GM12892 (cell line): ENCODE measurements around the gene PER2.

Source experiments
- DNase-seq: peaks from one replicate; pipeline ENCODE4 v3.0.0; 2011; ENCODE audit not compliant: insufficient read length
- FAIRE-seq: peaks from 2 replicates; lab custom pipeline; 2011; peaks lifted over from hg19 to GRCh38; lab: Jason Lieb, UNC
- POLR2A ChIP-seq: IDR thresholded peaks from 2 replicates; pipeline ENCODE4 v1.6.1; 2011; ENCODE audit warnings: low read depth, low read length, control low read depth
- POLR2AphosphoS5 ChIP-seq: IDR thresholded peaks from 2 replicates; pipeline ENCODE4 v1.6.1; 2011; ENCODE audit warnings: low read depth, low read length, control low read depth
- TAF1 ChIP-seq: IDR thresholded peaks from 2 replicates; pipeline ENCODE4 v1.6.1; 2011; ENCODE audit warnings: low read depth, mild to moderate bottlenecking, control low read depth, low read length, borderline replicate concordance

PER2 gene

DNA sequence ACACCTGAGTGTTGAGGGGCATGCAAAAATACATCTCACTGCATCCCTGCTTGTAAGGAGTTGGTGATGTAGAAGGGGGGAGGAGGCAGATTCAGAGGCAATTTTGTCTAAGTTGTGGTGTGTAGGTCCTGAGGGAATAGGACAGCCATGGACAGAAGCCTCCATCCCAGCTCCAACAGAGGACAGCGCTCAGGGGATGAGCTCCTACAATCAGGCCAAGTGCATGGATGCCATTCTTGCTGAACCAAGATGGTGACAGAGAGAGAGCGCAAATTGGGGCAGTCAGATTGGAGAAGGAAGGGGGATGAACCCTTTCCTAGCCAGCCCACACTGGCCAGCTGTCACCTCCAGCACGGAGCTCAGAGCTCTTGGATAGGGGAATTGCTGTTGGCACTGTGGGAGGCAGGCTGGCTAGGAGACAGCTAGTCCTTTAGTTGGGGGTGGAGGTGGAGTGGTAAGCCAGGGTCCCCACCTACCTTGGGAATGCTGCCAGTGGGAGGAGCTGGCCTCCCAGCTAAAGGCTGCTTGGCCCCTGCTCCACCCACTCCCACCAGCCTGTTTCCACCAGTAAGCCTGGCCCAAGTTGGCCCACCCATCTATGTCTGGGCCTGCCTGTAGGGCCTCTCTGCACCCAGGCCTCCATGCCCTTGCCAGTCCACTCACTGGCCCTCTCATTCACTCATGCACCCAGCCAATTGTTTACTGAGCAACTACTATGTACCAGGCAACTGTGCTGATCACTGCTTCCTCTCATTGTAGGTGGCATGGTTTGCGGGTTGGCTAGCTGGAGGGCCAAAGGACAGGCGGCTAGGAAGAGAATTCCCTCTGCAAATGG, 2.5 kb upstream of the PER2 start:
- TF ChIP-seq POLR2AphosphoS5 (no peak), TAF1 (no peak), POLR2A (no peak)
- DNase-seq (no peak), FAIRE-seq (no peak)

DNA sequence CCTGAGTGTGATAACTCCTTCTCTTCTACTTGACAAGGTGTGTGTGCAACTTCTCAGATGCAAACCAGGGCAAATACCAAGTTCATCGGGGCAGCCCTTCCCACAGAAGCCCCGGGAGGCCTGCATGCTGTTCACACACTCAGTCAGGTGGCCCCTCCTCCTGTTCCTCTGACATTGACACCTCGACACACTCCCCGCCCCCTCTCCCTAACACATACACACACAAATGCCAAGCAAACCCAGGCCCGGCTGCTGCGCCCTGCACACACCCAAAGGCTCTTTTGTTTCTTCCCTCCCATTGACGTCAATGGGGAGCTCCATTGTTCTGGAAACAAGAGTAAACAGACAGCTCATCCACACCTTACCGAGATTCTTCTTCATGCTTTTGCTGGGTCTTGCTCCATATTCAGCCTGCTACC, 1.7 kb upstream of the PER2 start:
- DNase-seq, result no peak
- no peak for TF ChIP-seq TAF1
- no peak for TF ChIP-seq POLR2A
- no peak for FAIRE-seq

DNA sequence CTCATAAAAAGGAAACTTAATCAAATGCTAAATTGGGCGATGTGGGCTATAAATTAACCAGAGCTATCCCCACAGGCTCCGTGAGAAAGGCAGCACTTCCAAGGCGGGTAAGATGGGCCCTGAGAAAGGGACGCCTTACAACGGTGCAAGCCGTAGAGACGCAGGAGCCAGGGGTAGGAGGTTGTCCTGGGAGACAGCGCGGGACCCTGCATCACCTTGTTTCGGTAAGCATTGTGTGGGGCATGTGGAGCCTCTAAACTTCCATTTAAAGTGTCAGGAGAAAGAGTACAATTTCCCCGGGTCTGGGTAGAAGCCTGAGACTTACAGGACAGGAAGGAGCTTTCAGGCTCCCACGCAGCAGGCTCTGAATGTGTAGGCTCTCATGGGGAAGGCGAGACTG, 1.2 kb upstream of the PER2 start:
- TF ChIP-seq POLR2A (no peak), TAF1 (no peak), POLR2AphosphoS5 (no peak)
- no peak for FAIRE-seq
- DNase-seq, result no peak

DNA sequence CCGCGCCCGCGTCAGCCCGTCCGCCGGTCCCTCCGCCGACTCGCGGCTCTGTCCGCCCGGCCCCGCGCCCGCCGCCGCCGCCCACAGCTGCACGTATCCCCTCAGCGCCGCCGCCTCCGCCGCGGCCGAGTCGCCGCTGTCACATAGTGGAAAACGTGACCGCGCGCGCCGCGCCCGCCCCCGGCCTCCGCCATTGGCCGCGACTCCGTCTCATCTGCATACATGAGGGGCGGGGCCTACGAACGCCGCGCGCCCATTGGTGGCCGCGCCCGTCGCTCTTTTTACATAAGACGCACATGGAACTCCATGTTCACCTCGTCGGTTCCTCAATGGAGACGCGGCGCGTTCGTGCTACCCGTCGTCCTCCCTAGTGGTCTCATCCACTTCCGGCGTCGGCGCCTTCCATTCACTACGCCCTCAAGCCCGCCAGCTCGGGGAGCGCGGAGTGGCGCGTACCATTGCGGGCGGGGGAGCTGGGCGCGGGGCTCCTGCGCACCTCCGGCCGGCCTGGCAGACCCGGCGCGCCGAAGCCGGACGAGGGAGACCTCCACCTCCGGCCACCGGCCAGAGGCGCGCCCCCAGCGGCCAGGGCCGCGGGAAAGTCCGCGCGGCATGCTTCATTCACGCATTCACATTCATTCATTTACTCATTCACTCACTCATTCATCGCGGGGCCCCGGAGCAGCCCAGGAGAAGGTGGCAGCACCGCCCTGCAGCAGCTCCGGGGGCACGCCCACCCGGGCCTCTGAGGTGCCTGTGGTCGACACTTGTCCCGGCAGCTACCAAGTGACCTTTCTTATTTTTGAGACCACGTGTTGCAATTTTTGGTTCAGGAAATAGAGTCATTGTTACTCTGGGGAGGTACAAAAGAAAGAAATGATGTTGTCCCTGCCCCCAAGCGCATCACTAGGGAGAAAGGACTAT, 502 bp upstream of the PER2 start:
- TF ChIP-seq TAF1, result 0 out of 2 replicates have a peak, but pooled peaks have one; percentile 61
- peak; percentile 69 for TF ChIP-seq POLR2AphosphoS5
- TF ChIP-seq POLR2A, result peak; percentile 76
- DNase-seq (peak; percentile 89), FAIRE-seq (peak; percentile 91)

DNA sequence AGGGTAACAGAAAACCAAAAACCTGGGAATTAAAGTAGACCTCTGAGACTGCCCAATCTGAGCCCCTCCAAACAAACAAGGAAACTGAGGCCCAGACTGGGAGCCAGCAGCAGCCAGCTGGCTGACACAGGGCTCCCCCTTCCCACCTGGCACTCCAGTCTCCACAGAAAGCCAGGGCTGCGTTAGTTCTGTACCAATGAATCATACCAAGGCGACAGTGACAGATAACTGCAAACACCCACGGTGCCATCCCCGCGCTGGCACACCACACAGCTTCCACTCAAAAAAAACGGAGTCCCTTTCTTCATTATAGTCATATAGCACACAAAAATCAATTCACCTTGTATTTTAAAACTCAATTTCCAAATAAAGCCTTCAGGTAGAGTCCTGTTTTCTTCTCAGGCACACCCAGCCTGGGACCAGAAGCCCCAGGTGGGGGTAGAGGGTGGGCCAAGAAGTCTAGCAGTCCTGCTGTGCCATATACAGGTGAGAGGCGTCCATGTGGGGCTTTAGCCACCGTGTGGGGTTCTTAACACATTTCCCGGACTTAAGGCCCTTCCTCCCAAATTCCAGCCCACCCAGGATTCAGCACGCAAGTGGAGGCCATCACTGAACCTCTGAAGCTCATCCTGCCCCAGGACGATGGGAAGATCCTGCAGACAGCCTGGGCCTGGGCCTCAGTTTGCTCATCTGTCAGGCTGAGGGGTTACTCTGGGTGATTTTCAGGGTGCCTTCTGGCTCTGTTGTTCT, 1.2 kb downstream of the PER2 start:
- TF ChIP-seq POLR2A, result no peak
- TF ChIP-seq TAF1, result no peak
- TF ChIP-seq POLR2AphosphoS5, result no peak
- no peak for DNase-seq
- FAIRE-seq, result no peak

DNA sequence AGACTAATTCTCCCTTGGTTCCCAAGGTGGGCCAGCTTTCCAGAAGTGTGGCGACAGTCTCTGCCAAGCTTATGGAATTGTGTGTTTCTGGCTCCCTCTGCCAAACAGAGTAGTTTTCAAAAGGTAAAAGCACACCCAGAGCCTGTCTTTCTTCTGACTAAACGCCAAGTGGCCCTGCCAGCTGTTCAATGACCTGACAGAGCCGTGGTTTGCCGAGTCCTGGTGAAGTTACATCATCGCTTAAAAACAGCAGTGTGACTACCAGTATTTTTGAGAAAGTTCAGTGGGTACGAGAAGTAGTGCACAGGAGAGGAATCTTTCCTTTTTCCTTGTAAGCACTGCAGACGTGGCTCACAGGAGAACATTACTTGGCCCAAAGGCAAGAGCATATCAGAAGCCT, 1.9 kb downstream of the PER2 start:
- no peak for TF ChIP-seq POLR2A
- no peak for TF ChIP-seq TAF1
- no peak for TF ChIP-seq POLR2AphosphoS5
- no peak for DNase-seq
- FAIRE-seq, result no peak

DNA sequence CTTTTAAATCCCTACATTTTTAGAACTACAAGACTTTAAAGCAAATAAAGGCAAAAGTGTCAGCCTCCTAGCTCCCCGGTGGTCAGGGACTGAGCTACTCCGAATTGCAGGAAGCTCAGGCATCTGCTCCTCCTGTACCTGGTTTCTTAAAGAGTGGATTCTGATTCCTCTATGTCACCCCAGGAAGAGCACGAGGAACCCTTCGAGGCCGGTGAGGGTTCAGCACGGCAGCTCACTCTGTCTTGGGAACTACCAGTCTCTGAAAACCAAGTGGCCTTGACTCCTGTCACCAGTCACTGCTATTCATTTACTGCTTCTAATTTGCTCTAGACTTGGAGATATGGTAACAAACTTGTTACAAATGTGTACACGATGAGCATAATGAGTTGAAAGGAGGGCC, 2.3 kb downstream of the PER2 start:
- TF ChIP-seq POLR2A, result no peak
- no peak for TF ChIP-seq POLR2AphosphoS5
- TF ChIP-seq TAF1, result no peak
- peak; percentile 46 for FAIRE-seq
- DNase-seq, result no peak

DNA sequence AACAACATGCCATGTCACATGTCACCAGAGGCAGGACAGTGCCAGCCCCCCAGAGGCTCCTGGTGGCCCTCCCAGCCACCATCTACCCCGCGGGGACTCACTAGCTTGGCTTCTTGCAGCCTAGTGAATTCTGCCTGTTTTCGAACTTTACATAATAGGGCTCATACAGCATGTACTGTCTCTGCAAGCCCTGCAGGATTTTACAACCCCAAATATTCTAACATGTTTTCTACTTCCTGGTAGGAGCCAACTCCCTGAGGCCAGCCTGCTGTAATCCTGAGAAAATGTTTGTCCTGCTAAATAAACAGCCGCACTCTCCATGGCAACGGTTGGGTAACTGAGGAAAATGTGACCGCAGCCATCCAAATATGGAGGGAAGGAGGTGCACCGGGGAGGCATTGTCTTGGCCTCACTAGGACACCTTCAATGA, 2.7 kb downstream of the PER2 start:
- FAIRE-seq (no peak), DNase-seq (no peak)
- TF ChIP-seq POLR2A (no peak), POLR2AphosphoS5 (no peak), TAF1 (no peak)

DNA sequence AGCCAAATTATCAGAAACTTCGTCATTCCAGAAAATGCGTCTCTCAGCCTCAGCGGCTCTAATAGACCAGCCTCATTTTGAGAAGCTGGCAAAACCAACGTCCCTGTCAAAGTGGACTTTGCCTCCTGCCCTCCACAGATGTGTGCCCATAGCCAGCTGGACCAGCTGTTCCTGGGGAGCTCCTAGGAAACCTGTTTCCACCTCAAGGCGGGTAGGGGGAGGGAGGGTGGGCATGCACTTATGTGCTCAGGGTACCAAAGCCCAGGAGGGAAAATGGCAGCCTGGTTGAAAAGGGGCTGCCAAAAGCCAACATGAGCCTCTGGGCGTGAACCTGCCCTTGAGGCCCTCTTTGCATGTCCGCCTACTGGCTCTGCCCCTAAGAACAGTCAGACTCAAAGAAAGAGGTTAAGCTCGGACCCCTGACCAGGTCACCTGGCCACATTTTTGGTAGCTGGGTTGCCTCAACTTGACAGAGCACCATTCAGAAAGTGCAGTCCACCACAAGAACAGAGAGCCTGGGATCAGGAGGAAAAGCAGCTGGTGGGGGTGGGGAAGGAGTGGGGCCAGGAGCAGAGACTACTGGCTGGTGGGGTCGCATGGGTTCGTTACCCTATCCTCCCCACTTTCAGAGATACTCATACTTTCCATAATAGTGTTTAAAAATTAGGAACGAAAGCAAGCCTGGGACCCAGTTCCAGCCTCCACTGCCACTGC, 3.5 kb downstream of the PER2 start:
- DNase-seq (no peak), FAIRE-seq (no peak)
- TF ChIP-seq POLR2AphosphoS5 (no peak), POLR2A (no peak), TAF1 (no peak)

DNA sequence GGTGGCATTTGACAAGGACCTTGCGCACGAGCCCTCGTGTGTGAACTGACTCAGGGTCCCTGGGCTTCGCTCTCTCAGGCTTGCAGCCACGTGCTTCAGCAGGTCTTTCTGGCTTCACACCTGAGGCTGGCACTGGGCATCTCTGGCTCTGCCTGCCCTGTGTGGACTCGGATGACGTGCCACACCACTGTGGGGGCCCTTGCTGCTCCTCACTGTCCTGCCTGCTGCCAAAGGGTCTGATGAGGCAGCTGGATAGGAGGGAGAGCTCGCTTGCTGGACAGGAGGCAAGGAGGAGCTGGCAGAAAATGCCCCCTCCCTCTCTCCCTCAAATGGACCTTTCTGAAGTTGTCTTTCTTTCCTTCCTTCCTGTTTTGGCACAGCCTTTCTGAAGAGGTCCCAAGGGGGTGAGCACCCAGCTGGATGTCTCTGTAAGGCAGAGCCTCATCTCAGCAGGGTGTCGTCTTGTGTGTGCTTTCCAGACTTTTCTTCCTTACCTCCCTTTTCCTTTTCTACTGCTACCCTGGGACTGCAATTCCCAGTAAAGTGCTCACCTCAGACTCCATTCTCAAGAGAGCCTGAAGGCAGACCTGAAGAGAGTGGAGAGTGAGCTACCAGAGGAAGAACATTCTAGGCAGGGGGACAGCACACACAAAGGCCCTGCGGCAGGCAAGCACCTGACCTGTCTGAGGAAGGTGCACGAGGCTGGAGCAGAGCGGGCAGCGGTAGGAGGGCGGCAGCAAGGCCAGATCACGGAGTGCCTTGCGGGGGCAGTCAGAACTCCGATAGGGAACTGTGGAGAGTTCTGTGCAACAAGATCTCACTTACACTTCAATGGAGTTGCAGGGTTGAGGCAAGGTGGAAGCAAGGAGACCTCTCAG, 5.3 kb downstream of the PER2 start:
- FAIRE-seq (no peak), DNase-seq (no peak)
- no peak for TF ChIP-seq POLR2AphosphoS5
- TF ChIP-seq TAF1, result no peak
- TF ChIP-seq POLR2A, result no peak
